KOPT-K1 (cell line): ENCODE data around the gene TMC6.

ENCODE experiments used
- H3K27ac ChIP-seq: fragments of 200-600 bp; sonication (generic); 2 replicates; pipeline ENCODE4 v1.5.1; 2016; ENCODE audit warnings: antibody characterized with exemption, mild to moderate bottlenecking, low read depth, low read length; ENCODE audit not compliant: poor library complexity, severe bottlenecking
- H3K36me3 ChIP-seq: fragments of 200-600 bp; sonication (generic); 2 replicates; pipeline ENCODE4 v1.5.1; 2017; ENCODE audit warnings: antibody characterized with exemption, mild to moderate bottlenecking, low read length, moderate library complexity; ENCODE audit not compliant: insufficient read depth
- H3K9me3 ChIP-seq: fragments of 200-600 bp; sonication (generic); 2 replicates; pipeline ENCODE4 v1.5.1; 2017; ENCODE audit warnings: antibody characterized with exemption, low read length, mild to moderate bottlenecking; ENCODE audit not compliant: insufficient read depth, poor library complexity, severe bottlenecking

Gene TMC6

DNA sequence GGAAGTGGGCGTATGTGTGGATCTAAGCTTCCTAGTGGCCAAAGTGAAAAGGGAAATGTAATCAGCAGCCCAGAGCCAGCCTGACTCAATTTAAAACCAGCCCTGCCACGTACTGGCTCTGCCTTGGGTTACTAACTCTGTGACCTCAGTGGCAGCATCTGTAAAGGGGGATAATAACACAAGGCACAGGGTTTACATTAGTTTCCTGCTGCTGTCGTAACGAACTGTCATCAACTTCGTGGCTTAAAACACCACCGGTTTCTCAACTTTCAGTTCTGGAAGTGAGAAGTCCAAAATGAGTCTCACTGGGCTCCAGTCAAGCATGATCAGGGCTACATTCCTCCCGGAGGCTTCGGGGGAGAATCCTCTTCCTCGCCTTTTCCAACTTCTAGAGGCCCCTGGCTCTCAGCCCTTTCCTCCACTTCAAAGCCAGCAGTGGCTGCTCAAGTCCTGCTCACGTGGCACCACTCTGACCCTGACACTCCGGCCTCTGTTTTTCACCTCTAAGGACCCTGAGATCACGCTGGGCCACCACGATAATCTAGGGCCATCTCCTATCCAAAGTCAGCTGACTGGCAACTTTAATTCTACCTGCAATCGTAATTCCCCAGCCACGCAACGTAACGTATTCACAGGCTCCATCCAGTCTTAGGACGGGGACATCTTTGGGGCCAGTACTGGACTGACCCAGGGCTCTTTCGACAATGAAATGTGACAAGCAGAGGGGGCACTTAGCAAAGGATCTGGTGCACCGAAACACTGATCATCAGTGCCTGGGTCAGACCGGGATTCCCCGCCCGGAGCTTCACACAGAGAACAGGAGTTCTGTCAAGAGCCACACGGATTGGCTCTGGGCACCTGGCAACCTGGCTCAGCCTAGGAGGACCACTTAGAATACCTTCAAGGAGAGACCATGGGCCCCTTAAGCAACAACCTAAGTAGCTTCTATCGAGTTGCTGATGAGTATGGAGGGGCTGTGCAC, 14.5 kb downstream of the TMC6 start:
- Histone ChIP-seq H3K9me3 (no peaks in the 10 kb centered on the region), H3K36me3 (peaks cover 49% of the 10 kb centered on the region; the same call in 1 of the 2 replicates), H3K27ac (no peak overlapping the region)

- Histone ChIP-seq H3K27ac (no peak overlapping the region), H3K36me3 (peaks cover 58% of the 10 kb centered on the region), H3K9me3 (no peaks in the 10 kb centered on the region)
These were observed 15.8 kb downstream of the TMC6 start for GRCh38 chr17:78112518-78113471.

- Histone ChIP-seq H3K36me3 (peaks cover 62% of the 10 kb centered on the region), H3K9me3 (no peaks in the 10 kb centered on the region), H3K27ac (no peak overlapping the region)
These were observed 16.6 kb downstream of the TMC6 start for GRCh38 chr17:78111727-78112517.

- peaks cover 65% of the 10 kb centered on the region for H3K36me3 ChIP-seq
These were observed 17.4 kb downstream of the TMC6 start for GRCh38 chr17:78111016-78111726.

DNA sequence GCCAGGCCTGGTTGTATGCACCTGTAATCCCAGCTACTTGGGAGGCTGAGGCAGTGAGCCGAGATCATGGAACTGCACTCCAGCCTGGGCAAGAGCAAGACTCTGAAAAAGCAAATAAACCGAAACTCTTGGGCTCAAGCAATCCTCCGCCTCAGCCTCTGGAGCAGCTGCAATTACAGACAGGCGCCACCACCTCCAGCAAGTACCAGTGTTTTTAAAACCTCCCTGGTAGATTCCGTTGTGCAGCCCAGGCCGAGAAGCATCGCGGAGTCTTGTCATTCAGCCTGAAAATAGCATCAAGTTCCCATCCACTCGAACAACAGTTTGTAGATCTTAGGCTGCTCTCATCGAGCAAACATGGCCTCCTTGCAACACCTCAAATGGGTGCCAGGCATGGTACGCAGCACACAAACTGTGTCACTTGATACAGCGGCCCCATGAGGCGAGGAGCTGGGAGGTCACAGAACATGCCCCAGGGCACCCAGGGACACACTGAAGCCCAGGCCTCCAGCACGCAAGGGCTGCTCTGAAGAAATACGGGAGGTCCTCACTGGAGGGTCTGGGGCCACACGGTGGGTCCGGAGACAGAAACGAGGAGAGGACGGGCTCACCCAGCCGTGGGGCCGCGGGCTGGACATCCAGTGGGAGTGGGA, 18.1 kb downstream of the TMC6 start:
- Histone ChIP-seq H3K9me3 (no peaks in the 10 kb centered on the region), H3K27ac (no peak overlapping the region), H3K36me3 (peaks cover 72% of the 10 kb centered on the region)

More at GRCh38 chr17:78111016-78111726, 17.4 kb downstream of the TMC6 start:
- Histone ChIP-seq H3K9me3 (no peaks in the 10 kb centered on the region), H3K27ac (no peak overlapping the region)

- H3K36me3 ChIP-seq: peaks cover 82% of the 10 kb centered on the region
- no peaks in the 10 kb centered on the region for H3K9me3 ChIP-seq
- no peak overlapping the region for H3K27ac ChIP-seq
These were observed 19.1 kb downstream of the TMC6 start for GRCh38 chr17:78109489-78109761.

DNA sequence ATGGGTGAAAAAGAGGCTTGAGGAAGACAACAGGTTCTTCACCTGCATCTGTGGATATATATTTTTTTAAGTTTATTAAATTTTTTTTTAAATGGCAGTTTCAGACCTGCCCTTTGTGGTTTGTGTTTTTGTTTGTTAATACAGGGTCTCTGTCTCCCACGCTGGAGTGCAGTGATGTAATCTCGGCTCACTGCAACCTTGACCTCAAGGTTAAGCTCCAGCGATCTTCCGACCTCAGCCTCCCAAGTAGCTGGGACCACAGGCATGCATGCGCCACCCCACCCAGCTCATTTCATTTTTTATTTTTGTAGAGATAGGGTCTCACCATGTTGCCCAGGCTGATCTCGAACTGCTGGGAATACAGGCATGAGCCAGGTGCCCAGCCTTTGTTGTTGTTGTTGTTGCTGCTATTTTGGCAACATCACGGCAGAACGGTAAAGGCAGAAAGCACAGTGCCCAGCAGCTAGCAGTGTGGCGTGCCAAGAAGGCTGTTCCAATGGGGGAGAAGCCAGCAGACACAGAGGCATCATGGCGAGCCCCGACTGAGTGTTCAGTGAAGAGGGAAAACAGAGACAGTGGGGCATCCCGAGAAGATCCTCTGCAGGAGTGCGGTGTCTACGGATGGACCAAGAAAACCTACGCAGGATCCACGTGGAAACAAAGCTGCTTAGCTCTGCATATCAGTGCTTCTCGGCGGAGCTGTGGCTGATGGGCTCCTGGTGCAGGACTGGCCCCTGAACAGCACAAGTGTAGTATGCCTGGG, 19.6 kb downstream of the TMC6 start:
- H3K9me3 ChIP-seq: no peaks in the 10 kb centered on the region
- no peak overlapping the region for H3K27ac ChIP-seq
- peaks cover 85% of the 10 kb centered on the region for H3K36me3 ChIP-seq

- Histone ChIP-seq H3K9me3 (no peaks in the 10 kb centered on the region), H3K36me3 (peaks cover 91% of the 10 kb centered on the region), H3K27ac (no peak overlapping the region)
These were observed 20.4 kb downstream of the TMC6 start for GRCh38 chr17:78107976-78108725.

GRCh38 chr17:78107457-78107856, 21.1 kb downstream of the TMC6 start:
- Histone ChIP-seq H3K9me3 (no peaks in the 10 kb centered on the region), H3K27ac (no peak overlapping the region), H3K36me3 (peaks cover 93% of the 10 kb centered on the region)

DNA sequence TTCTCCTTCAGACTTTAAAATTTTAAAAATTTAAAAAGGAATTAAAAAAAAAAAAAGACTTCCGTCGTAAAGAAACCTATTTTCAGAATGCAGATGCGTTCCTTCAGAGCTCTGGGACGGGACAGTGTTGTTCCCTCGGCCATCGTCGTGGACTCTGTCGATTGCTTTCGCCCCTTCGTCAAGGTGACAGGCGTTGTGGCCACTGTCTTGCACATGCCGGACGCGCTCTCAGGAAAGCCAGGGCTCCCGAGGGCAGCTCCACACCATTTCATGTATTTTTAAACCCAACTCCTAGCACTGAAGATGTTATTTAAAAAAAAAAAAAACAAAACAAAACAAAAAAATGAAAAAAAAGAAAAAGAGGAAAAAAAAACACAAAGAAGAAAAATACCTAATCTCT, 22.3 kb downstream of the TMC6 start:
- peaks cover 96% of the 10 kb centered on the region for H3K36me3 ChIP-seq
- H3K9me3 ChIP-seq: no peaks in the 10 kb centered on the region
- no peak overlapping the region for H3K27ac ChIP-seq

GRCh38 chr17:78105551-78105950, 23.0 kb downstream of the TMC6 start:
- H3K36me3 ChIP-seq: peaks cover 95% of the 10 kb centered on the region
- H3K9me3 ChIP-seq: no peaks in the 10 kb centered on the region
- H3K27ac ChIP-seq: no peak overlapping the region

DNA sequence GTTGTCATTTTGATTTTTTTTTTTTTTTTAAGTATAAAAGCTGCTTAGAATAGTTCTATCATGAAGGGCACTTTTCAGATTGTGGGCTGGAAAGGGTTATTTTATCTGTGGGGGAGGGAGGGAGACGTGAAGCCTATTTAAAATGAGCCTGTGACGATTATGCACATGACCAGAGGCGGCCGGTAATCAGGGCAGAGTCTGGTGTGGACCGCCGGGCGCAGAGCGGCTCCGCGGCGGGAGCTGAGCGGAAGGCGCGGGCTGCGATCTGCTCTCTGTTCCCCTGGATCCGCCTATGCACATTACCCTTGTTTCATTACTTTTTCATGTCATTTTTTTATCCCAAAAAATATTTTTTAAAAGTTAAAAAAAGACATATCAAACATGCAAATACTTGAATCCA, 23.5 kb downstream of the TMC6 start:
- Histone ChIP-seq H3K9me3 (no peaks in the 10 kb centered on the region), H3K27ac (no peak overlapping the region), H3K36me3 (peaks cover 95% of the 10 kb centered on the region)

DNA sequence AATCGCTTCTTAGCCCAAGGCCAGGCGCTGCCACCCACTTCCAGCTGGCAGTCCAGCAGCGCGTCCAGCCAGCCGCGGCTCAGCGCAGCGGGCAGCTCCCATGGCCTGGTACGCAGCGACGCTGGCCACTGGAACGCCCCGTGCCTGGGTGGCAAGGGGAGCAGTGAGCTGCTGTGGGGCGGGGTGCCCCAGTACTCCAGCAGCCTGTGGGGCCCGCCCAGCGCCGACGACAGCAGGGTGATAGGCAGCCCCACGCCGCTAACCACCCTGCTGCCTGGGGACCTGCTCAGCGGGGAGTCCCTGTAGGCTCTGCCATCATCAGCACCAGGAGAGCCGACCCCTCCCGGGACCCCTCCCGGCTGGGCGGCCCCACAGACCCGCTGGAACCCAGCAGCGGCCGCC, 24.0 kb downstream of the TMC6 start:
- Histone ChIP-seq H3K36me3 (peaks cover 98% of the 10 kb centered on the region), H3K9me3 (no peaks in the 10 kb centered on the region), H3K27ac (no peak overlapping the region)
